Posterior vena cava (tissue), 2 donors: ENCODE data around the gene METTL25. TPM values are rescaled to one million over a fixed set of nuclear protein-coding genes. Genes with fewer than 3 reads are reported as not detected.

Experiments
- DNase-seq: peaks from one replicate; pipeline ENCODE4 v3.0.0-alpha.2; 2020; ENCODE audit warnings: low spot score
- intact Hi-C, 2 donors: fragments of 100-400 bp; cut with DNase I; formaldehyde crosslinking; loops; one replicate each; pipeline versions ENCODE4 v1.14.1 to v1.14.2; 2022 to 2023
- total RNA-seq, 2 donors: library from RNA; stranded (reverse); fragmentation: NEBNext Ultra II Directional; extraction: Animal tissue kit (Norgen Biotek cat#: 25700); gene quantifications; one replicate each; pipeline ENCODE4 v1.2.1, GENCODE V29; 2021
- donor health status: DM: yes; HTN: yes; CAD: no.
- donor health status: DM: yes; HTN: yes; CAD: no.

Gene METTL25
- total RNA-seq, 2 donors from 2014 or later = 15.1 to 15.9 TPM

GRCh38 chr12:82514880-82515279 is 156.6 kb downstream of the METTL25 start:
- intact Hi-C loops = no loop called here
- no peak for DNase-seq

DNA sequence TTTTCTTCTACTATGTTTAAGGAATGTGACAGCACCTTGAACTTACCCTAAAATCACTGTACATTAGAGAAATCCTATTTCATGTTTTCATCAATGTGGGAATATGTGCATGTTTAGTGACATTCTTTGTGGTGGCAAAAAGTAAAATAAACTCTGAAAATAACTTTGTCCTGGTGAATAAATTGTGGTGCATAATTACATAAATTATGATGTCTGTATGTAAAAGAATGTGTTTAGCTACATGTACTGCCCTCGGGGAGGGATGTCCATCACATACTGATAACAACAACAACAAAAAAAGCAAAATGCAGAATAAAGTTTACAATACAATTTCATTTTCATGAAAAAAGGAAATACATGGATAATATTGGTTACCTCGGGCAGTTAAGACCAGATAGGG is 157.3 kb downstream of the METTL25 start:
- DNase-seq = no peak

DNA sequence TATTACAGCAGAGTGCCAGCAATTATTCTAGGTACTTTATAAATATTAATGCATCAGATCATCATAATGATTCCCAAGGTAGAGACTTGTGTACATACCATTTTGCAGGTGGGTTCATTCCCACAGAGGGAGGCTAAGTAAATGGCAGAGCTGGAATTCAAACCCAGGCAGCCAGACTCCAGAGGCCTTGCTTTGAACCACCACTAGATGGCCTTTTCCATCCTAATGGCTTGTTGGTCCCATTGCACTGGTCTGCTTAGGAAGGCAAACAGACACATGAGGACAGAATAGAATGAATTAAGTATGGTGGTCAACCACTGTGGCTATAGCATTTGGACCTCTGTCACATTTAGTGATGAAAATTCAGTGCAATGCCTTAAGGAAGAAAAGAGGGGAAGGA is 158.7 kb downstream of the METTL25 start:
- intact Hi-C loops = no loop called here
- no peak for DNase-seq

More for the DNA sequence above, 157.3 kb downstream of the METTL25 start:
- intact Hi-C loops = no loop called here

DNA sequence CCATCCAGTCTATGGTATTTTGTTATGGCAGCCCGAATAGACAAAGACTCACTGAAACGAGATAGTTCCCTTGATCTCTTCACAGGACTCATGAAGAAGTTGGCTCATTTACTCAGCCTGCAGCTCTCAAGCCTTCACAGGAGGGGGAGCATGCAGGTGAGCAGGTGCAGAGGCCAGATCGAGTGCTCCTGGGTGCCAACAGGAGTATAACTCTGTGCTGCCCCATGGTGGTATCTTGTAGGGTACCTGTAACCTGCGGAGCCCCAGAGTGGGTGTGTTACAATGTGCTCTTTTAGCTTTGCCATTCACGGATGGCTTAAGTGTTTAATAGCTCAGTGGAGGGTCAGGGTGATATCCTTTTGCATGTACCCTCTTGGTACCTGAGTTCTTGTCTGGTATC is 159.5 kb downstream of the METTL25 start:
- DNase-seq = no peak
- intact Hi-C loops = no loop called here

- DNase-seq = no peak
- intact Hi-C loops = no loop called here
These were observed 161.2 kb downstream of the METTL25 start for GRCh38 chr12:82519510-82519909.

GRCh38 chr12:82522285-82522684 is 164.0 kb downstream of the METTL25 start:
- intact Hi-C loops = no loop called here

DNA sequence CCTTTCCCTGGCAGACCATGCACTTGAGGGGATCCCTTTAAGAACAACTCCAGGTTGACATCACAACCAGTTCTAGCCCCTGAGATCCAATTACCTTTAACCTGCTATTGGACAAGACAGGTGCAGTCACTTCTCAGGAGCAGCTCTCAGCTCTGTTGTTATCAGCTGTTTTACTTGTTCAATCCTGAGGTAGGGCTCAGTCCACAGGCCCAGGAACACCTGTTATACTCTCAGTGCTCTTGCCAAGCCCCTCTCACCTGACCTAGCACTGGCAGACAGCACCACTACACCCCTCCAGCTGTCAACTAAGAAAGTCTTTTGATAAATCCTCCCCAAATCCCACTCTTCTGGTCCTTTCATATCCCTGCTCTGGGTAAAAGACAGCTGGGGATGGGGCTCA is 164.4 kb downstream of the METTL25 start:
- intact Hi-C loops = no loop called here
- DNase-seq = no peak

More at GRCh38 chr12:82522285-82522684, 164.0 kb downstream of the METTL25 start:
- no peak for DNase-seq

DNA sequence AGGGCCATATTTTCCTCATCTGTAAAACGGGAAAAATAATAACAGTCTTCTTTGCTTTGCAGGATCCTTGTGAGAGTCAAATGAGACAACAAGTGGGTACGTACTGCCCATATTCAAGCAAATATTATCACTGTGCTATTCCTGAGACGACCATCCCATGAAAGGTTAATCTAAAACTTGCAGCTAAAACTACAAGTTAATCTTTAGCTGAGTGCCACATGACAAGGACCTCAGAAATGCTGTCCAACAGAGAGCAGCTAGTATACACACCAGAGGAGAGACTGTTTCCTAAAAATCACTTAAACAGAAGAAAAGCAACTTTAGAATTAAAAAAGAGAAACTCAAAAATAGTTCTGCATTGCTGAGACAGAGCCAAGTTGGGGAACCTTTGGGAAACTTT is 165.7 kb downstream of the METTL25 start:
- DNase-seq = no peak
- intact Hi-C loops = no loop called here

GRCh38 chr12:82524641-82525040 is 166.3 kb downstream of the METTL25 start:
- no peak for DNase-seq
- intact Hi-C loops = no loop called here

GRCh38 chr12:82525616-82526015 is 167.3 kb downstream of the METTL25 start:
- intact Hi-C loops = no loop called here
- DNase-seq = no peak

DNA sequence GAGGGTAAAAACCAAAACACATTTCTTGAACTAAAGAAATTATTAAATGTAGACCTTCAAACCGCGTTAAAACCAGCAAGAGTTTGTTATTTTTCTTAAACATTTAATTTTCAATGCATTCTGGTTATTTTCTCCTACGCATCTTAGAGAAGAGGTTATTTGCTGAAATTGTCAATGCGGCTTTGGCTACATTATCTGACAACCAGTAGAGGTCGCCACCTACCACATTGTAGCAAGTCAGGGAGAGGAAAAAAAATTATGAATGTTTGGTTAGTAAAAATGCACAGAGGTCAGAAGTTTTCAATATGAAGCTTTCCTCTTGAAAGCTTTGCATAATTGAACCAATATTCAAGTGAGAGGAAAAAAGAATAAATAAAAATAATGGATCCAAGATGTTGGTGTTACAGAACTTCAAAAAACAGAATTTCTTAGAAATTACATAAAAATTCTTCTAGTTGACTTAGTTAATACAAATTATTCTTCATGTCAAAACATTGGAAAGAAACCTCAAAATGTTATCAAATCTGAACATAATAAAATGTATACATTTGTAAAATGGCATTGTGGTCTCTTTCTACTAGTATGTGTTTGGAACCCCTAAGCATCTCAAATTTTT is 168.9 kb downstream of the METTL25 start:
- intact Hi-C loops = no loop called here
- DNase-seq = no peak

Other genes starting within 250 kb of the METTL25 start
- gene CCDC59, start 142 bp upstream of the METTL25 start, total RNA-seq = 10 to 100 TPM; 25.8 to 26.1 TPM